H1 (cell line): Measurements from ENCODE around the gene OAS3. TPM values are rescaled to one million over a fixed set of nuclear protein-coding genes. Genes with fewer than 3 reads are reported as not detected.

Source experiments
- CTCF ChIA-PET: fragments of 300-600 bp; sonication (Branson Sonifier 250); formaldehyde crosslinking; loops from one replicate; lab custom pipeline; 2021; ENCODE audit not compliant: partially characterized antibody; lab: Charles Lee
- POLR2A ChIA-PET: fragments of 300-600 bp; sonication (Branson Sonifier 250); formaldehyde crosslinking; loops from one replicate; lab custom pipeline; 2021; ENCODE audit warnings: inconsistent platforms; ENCODE audit not compliant: partially characterized antibody; lab: Charles Lee
- DNase-seq, 2 experiments: peaks; one replicate each; pipeline versions ENCODE4 v3.0.0 to v3.0.0-alpha.2; 2010 to 2022; ENCODE audit warnings: low spot score in 2 of 2, low read depth in 1 of 2, mixed read lengths in 1 of 2
- FAIRE-seq: peaks from 2 replicates; lab custom pipeline; 2011; peaks lifted over from hg19 to GRCh38; lab: Jason Lieb, UNC
- H2AFZ ChIP-seq: 2 replicates; pipeline ENCODE4 v1.8.1; 2012; ENCODE audit warnings: low read length, inconsistent platforms
- H2AK5ac ChIP-seq: 2 replicates; pipeline ENCODE4 v1.6.1; 2013; ENCODE audit warnings: low read depth, low read length
- H2BK120ac ChIP-seq: replicated peaks from 2 replicates; pipeline ENCODE3; 2013; ENCODE audit warnings: low read depth, low read length, inconsistent platforms
- H2BK12ac ChIP-seq: 2 replicates; pipeline ENCODE4 v1.6.1; 2013; ENCODE audit warnings: low read depth, low read length
- H2BK15ac ChIP-seq: 2 replicates; pipeline ENCODE4 v1.6.1; 2013; ENCODE audit warnings: low read length
- H2BK20ac ChIP-seq: 2 replicates; pipeline ENCODE4 v1.6.1; 2013; ENCODE audit warnings: low read length
- H2BK5ac ChIP-seq: 2 replicates; pipeline ENCODE4 v1.6.1; 2013; ENCODE audit warnings: low read depth, low read length
- H3K14ac ChIP-seq: 2 replicates; pipeline ENCODE4 v1.6.1; 2013; ENCODE audit warnings: inconsistent platforms; ENCODE audit not compliant: insufficient read length
- H3K18ac ChIP-seq: 2 replicates; pipeline ENCODE4 v1.6.1; 2013; ENCODE audit warnings: low read length; ENCODE audit errors: extremely low read depth
- H3K23ac ChIP-seq: 2 replicates; pipeline ENCODE4 v1.6.1; 2013; ENCODE audit warnings: inconsistent platforms; ENCODE audit not compliant: insufficient read length
- H3K23me2 ChIP-seq: 2 replicates; pipeline ENCODE4 v1.6.1; 2013; ENCODE audit warnings: low read depth, low read length
- H3K27ac ChIP-seq: 2 replicates; pipeline ENCODE4 v1.6.1; 2011; ENCODE audit warnings: low read depth, low read length, inconsistent platforms
- H3K27me3 ChIP-seq, 4 experiments: replicated peaks in 1 of 4; 1 replicate in 1 of 4; 2 replicates in 3 of 4; pipeline versions ENCODE4 v1.6.1 to v1.8.1; 2011 to 2013; ENCODE audit warnings: low read length in 3 of 4, mild to moderate bottlenecking in 3 of 4, inconsistent platforms in 2 of 4, mixed read lengths in 2 of 4, moderate library complexity in 1 of 4; ENCODE audit not compliant: control insufficient read depth in 3 of 4, insufficient read depth in 3 of 4; ENCODE audit errors: extremely low read depth in 1 of 4
- H3K36me3 ChIP-seq, 4 experiments: 2 replicates each; pipeline versions ENCODE4 v1.6.1 to v1.8.1; 2011 to 2013; ENCODE audit warnings: mild to moderate bottlenecking in 4 of 4, low read length in 3 of 4, moderate library complexity in 2 of 4, control low read depth in 1 of 4, inconsistent platforms in 1 of 4; ENCODE audit not compliant: insufficient read depth in 4 of 4, control insufficient read depth in 2 of 4
- H3K4ac ChIP-seq: replicated peaks from 2 replicates; pipeline ENCODE3; 2013; ENCODE audit warnings: low read length, low read depth, mixed read lengths, inconsistent platforms; ENCODE audit not compliant: insufficient read length
- H3K4me1 ChIP-seq, 4 experiments: replicated peaks in 1 of 4; 1 replicate in 1 of 4; 2 replicates in 3 of 4; pipeline versions ENCODE4 v1.6.1 to v1.8.1; 2011 to 2013; ENCODE audit warnings: low read length in 3 of 4, inconsistent platforms in 2 of 4, mixed read lengths in 1 of 4; ENCODE audit not compliant: insufficient read depth in 4 of 4, control insufficient read depth in 3 of 4
- H3K4me2 ChIP-seq, 2 experiments: 2 replicates each; pipeline versions ENCODE4 v1.6.1 to v1.8.1; 2011 to 2013; ENCODE audit warnings: low read depth in 2 of 2, low read length in 2 of 2, control low read depth in 1 of 2, inconsistent platforms in 1 of 2, mild to moderate bottlenecking in 1 of 2; ENCODE audit not compliant: insufficient read depth in 1 of 2
- H3K4me3 ChIP-seq, 4 experiments: fragments of 200-600, 300-600 bp in 1 of 4; sonication (generic), shearing (Covaris generic), sonication (Bioruptor Twin) in 1 of 4; 2 replicates each; pipeline versions ENCODE4 v1.5.1 to v1.8.1; 2011 to 2016; ENCODE audit warnings: low read length in 4 of 4, low read depth in 3 of 4, control low read depth in 2 of 4, inconsistent platforms in 2 of 4, mild to moderate bottlenecking in 2 of 4, mixed read lengths in 1 of 4, moderate library complexity in 1 of 4; ENCODE audit not compliant: insufficient read depth in 2 of 4; ENCODE audit errors: extremely low read depth in 1 of 4
- H3K56ac ChIP-seq: replicated peaks from 2 replicates; pipeline ENCODE3; 2013; ENCODE audit warnings: low read depth, mild to moderate bottlenecking, mixed read lengths, low read length, inconsistent platforms; ENCODE audit not compliant: insufficient read length
- H3K79me1 ChIP-seq: 2 replicates; pipeline ENCODE4 v1.6.1; 2013; ENCODE audit warnings: low read depth, low read length, control low read depth
- H3K79me2 ChIP-seq, 2 experiments: 2 replicates each; pipeline versions ENCODE4 v1.6.1 to v1.8.1; 2012 to 2013; ENCODE audit warnings: low read length in 2 of 2, mild to moderate bottlenecking in 2 of 2, inconsistent platforms in 1 of 2; ENCODE audit not compliant: insufficient read depth in 2 of 2, control insufficient read depth in 1 of 2
- H3K9ac ChIP-seq, 4 experiments: replicated peaks in 1 of 4; 1 replicate in 1 of 4; 2 replicates in 3 of 4; pipeline versions ENCODE4 v1.6.1 to v1.8.1; 2011 to 2013; ENCODE audit warnings: low read depth in 3 of 4, low read length in 3 of 4, control low read depth in 2 of 4, mild to moderate bottlenecking in 2 of 4, moderate library complexity in 2 of 4, inconsistent platforms in 1 of 4; ENCODE audit errors: extremely low read depth in 1 of 4
- H3K9me3 ChIP-seq, 2 experiments: 2 replicates each; pipeline versions ENCODE4 v1.6.1 to v1.8.1; 2012 to 2013; ENCODE audit warnings: mild to moderate bottlenecking in 2 of 2, moderate library complexity in 2 of 2, control low read depth in 1 of 2, inconsistent platforms in 1 of 2, low read depth in 1 of 2, low read length in 1 of 2, mixed read lengths in 1 of 2; ENCODE audit not compliant: insufficient read depth in 2 of 2
- H4K20me1 ChIP-seq, 2 experiments: replicated peaks in 1 of 2; 2 replicates each; pipeline versions ENCODE3 to v1.8.1; 2011 to 2013; ENCODE audit warnings: inconsistent platforms in 2 of 2, low read length in 2 of 2, mild to moderate bottlenecking in 1 of 2; ENCODE audit not compliant: insufficient read depth in 2 of 2, control insufficient read depth in 1 of 2
- H4K5ac ChIP-seq: 2 replicates; pipeline ENCODE4 v1.6.1; 2013; ENCODE audit warnings: low read length, low read depth, mixed read lengths, inconsistent platforms; ENCODE audit not compliant: insufficient read length
- H4K8ac ChIP-seq: 2 replicates; pipeline ENCODE4 v1.8.0; 2013; ENCODE audit warnings: mild to moderate bottlenecking, moderate library complexity, low read length, inconsistent platforms; ENCODE audit not compliant: insufficient read depth; ENCODE audit errors: extremely low read depth
- H4K91ac ChIP-seq: replicated peaks from 2 replicates; pipeline ENCODE3; 2013; ENCODE audit warnings: low read length, mixed read lengths, inconsistent platforms; ENCODE audit not compliant: insufficient read length
- GABPA ChIP-seq: IDR thresholded peaks from 2 replicates; pipeline ENCODE4 v1.6.1; 2011; ENCODE audit warnings: mild to moderate bottlenecking, low read length, moderate library complexity, borderline replicate concordance; ENCODE audit not compliant: insufficient read depth
- KDM1A ChIP-seq: fragments of 200-600, 300-600 bp; sonication (generic); IDR thresholded peaks from 2 replicates; pipeline ENCODE4 v1.7.1; 2016; ENCODE audit warnings: mild to moderate bottlenecking, low read length, borderline replicate concordance
- TEAD4 ChIP-seq: IDR thresholded peaks from 2 replicates; pipeline ENCODE4 v1.6.1; 2012; ENCODE audit warnings: low read depth, low read length, inconsistent platforms, mixed read lengths
- WGBS, 2 experiments: shearing (Covaris generic) in 1 of 2; methylation state at CpG; one replicate each; pipeline versions ENCODE4 v1.1.6 to v1.1.7; 2013 to 2015; ENCODE audit warnings: low lambda C conversion rate in 2 of 2, mixed read lengths in 2 of 2, inconsistent platforms in 1 of 2, low coverage in 1 of 2, missing lambda C conversion rate in 1 of 2; ENCODE audit not compliant: insufficient replicate concordance in 2 of 2, insufficient coverage in 1 of 2, insufficient read length in 1 of 2; ENCODE audit errors: extremely low coverage in 1 of 2, missing lambda C conversion rate in 1 of 2; 5-methylcytosine and 5-hydroxymethylcytosine counted together
- polyA plus RNA-seq, 7 experiments: library from polyadenylated mRNA; depleted of rRNA in 3 of 7; stranded (reverse) in 5 of 7; unstranded in 2 of 7; fragments of >200 nt in 5 of 7; fragments of 200-250 nt in 2 of 7; gene quantifications; 1 replicate in 5 of 7; 2 replicates in 1 of 7; 4 replicates in 1 of 7; pipeline versions ENCODE4 v1.2.1 to v1.2.3, GENCODE V29; 2011 to 2013; ENCODE audit warnings: missing spikeins in 2 of 7, mixed read lengths in 2 of 7
- total RNA-seq: library from RNA; stranded (reverse); fragmentation: NEBNext Ultra II Directional; extraction: Animal tissue kit (Norgen Biotek cat#: 25700); gene quantifications from 2 replicates; pipeline ENCODE4 v1.2.1, GENCODE V29; 2021

The OAS3 gene
- total and polyA plus RNA-seq, 2 of the 8 experiments (the other 6 are each of a cell fraction or from before 2014, with no cell fraction given) = 0.73 to 3.7 TPM

DNA sequence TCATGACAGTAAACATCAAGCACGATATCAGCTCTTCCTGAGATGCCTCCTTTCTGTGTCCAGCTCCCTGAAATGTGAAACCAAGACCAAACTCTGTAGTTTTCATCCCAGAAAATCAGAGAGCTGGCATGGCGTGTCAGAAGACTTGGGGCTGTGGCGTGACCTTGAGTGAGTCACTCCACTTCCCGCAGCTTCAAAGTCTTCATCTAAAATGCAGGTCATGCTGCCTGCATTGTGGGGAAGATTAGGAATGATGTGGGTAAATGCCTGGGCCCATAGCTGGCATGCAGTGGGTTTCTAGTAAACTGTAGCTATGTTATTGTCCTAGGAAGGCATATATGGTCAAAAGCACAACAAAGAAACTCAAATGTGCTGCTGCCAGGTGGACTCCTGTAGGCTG is 68.9 kb downstream of the OAS3 start:
- Histone ChIP-seq H3K4me2 (no peak overlapping the region), H2BK120ac (no peak overlapping the region), H3K27me3 (peaks cover 0 to 7% (median 0%) of the 10 kb centered on the region in 4 experiments; a peak in 1 of 7 replicates), H3K36me3 (no peaks in the 10 kb centered on the region), H4K20me1 (no peaks in the 10 kb centered on the region), H3K79me2 (no peaks in the 10 kb centered on the region), H2BK20ac (no peak overlapping the region), H3K23ac (no peak overlapping the region), H4K8ac (no peak overlapping the region), H2BK5ac (no peak overlapping the region), H3K79me1 (no peaks in the 10 kb centered on the region), H2AK5ac (no peak overlapping the region), H3K9ac (no peak overlapping the region), H3K14ac (no peak overlapping the region), H3K18ac (no peak overlapping the region), H4K5ac (no peak overlapping the region), H2BK15ac (no peak overlapping the region), H2AFZ (no peak overlapping the region), H2BK12ac (no peak overlapping the region), H3K4me3 (no peak overlapping the region), H4K91ac (no peak overlapping the region), H3K27ac (no peak overlapping the region), H3K4me1 (no peaks in the 10 kb centered on the region), H3K4ac (no peak overlapping the region), H3K23me2 (no peaks in the 10 kb centered on the region), H3K56ac (no peak overlapping the region), H3K9me3 (peaks cover 8 to 11% of the 10 kb centered on the region in 2 experiments; a peak in 3 of 4 replicates)
- 87% methylated on average over 4 of the region's 4 CpGs; no CpG with 5 or more reads in 1 of the 2 experiments for WGBS, 2 experiments
- no peak for DNase-seq
- ChIA-PET POLR2A (interaction anchor here (0.8 kb wide), 1 partner anchor 9 kb away, joined by 3 read pairs; no protein-coding TSS in a partner anchor), CTCF (interaction anchor here (0.6 to 13.9 kb wide), 15 partner anchors 13 to 147 kb away, joined by 3 to 202 read pairs (median 6); partner anchors contain the start of gene RASAL1)
- TF ChIP-seq KDM1A = no peak
- TF ChIP-seq GABPA = no peak
- no peak for TF ChIP-seq TEAD4
- no peak for FAIRE-seq
